ENCODE results near the gene SOST.

DNA sequence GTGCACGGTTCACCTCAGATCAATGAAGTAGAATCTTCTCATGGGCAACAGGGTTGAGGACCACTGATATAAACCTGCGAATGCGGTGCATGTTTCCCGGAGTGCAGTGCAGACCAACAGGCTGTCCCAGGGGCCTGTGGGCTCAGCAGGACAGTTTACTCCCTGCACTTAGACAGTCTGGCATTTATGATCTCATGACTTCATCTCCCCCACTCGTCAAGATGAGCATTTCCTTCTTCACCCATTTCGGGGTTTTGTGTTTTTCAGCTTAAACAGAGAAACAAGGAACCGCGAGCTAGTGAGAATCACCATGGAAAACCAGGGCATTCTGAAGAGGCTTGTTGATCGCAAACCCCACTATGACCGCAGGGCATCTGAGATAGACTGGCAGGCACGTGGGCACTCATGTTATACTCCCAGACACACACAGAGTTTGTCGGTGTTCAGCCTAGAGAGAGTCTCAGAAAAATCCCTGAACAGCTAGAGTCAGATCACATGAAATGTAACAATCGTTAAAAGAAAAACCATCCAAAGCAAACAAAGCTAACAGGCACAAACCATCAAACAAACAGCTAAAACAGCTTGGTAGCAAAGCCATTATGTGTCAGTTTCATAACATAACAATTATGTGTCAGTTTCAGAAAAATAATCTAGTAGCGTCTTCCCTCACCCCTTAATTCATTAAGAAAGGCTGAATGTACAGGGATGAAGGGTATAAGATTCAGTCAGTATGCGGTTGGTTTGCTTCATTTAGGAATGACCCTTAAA, 24.5 kb upstream of the SOST start:
- TF ChIP-seq, protein P1, sequence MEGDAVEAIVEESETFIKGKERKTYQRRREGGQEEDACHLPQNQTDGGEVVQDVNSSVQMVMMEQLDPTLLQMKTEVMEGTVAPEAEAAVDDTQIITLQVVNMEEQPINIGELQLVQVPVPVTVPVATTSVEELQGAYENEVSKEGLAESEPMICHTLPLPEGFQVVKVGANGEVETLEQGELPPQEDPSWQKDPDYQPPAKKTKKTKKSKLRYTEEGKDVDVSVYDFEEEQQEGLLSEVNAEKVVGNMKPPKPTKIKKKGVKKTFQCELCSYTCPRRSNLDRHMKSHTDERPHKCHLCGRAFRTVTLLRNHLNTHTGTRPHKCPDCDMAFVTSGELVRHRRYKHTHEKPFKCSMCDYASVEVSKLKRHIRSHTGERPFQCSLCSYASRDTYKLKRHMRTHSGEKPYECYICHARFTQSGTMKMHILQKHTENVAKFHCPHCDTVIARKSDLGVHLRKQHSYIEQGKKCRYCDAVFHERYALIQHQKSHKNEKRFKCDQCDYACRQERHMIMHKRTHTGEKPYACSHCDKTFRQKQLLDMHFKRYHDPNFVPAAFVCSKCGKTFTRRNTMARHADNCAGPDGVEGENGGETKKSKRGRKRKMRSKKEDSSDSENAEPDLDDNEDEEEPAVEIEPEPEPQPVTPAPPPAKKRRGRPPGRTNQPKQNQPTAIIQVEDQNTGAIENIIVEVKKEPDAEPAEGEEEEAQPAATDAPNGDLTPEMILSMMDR (conservative IDR thresholded peaks at IDR 0.05 in 1 of 2, IDR thresholded peaks at IDR 0.05 in 1 of 2; ENCODE audit: extremely low read depth in 1 of 2, insufficient read depth in 1 of 2, low read depth in 1 of 2, low read length in 2 of 2) = no peak
- no peak for TF ChIP-seq EZH2 (IDR thresholded peaks at IDR 0.05; ENCODE audit: borderline replicate concordance, low read length)
